HCT116 (cell line): ENCODE results near the gene CHEK2. TPM values are rescaled to one million over a fixed set of nuclear protein-coding genes. Genes with fewer than 3 reads are reported as not detected.
"Not testable (repeated sequence)": the region's sequence is repeated elsewhere in the genome, so short reads cannot be mapped to it uniquely, and the experiment has no call there.

Source experiments
- ATAC-seq: fragments of 200-7000 bp; cut with Tn5 transposase; 2 replicates; pipeline ENCODE4 v1.9.1; 2020; ENCODE audit warnings: mild to moderate bottlenecking, moderate library complexity
- BruUV-seq: library from RNA; stranded (reverse); fragments of 400-500 nt; replicated peaks from 2 replicates; lab custom pipeline; 2021; lab: Mats Ljungman, UMichigan
- CTCF ChIA-PET: fragments of 300-600 bp; sonication (Branson Sonifier 250); formaldehyde crosslinking; loops from one replicate; lab custom pipeline; 2021; ENCODE audit warnings: antibody characterized with exemption; lab: Charles Lee
- POLR2A ChIA-PET: fragments of 300-600, 350-600 bp; sonication (Branson Sonifier 250); formaldehyde crosslinking; loops from one replicate; lab custom pipeline; 2021; ENCODE audit warnings: antibody characterized with exemption; lab: Charles Lee
- RAD21 ChIA-PET, 2 experiments: fragments of 300-600 bp; sonication (Branson Sonifier 250); formaldehyde crosslinking; loops; one replicate each; lab custom pipeline; 2023; ENCODE audit warnings: low total read pairs in 2 of 2; ENCODE audit not compliant: uncharacterized antibody in 2 of 2, unreplicated experiment in 2 of 2, low non-redundant PET in 1 of 2; lab: Charles Lee
- DNase-seq: peaks from one replicate; pipeline ENCODE4 v3.0.0-alpha.2; 2010; ENCODE audit warnings: low read depth, low spot score
- H2AFZ ChIP-seq: fragments of 200-600 bp; shearing (Covaris generic), sonication (generic); 2 replicates; pipeline ENCODE4 v1.6.1; 2017; ENCODE audit warnings: low read depth, mixed run types, mixed read lengths, antibody characterized with exemption, low read length; ENCODE audit not compliant: poor library complexity, severe bottlenecking
- H3K27ac ChIP-seq: 2 replicates; pipeline ENCODE4 v1.5.1; 2012; ENCODE audit warnings: low read depth, low read length
- H3K27me3 ChIP-seq: fragments of 200-600 bp; sonication (generic); 2 replicates; pipeline ENCODE4 v1.6.1; 2016; ENCODE audit warnings: mixed run types, low read length, mixed read lengths; ENCODE audit not compliant: insufficient read depth
- H3K36me3 ChIP-seq, 2 experiments: fragments of 200-500 bp in 1 of 2; fragments of 200-600 bp in 1 of 2; sonication (Bioruptor generic) in 1 of 2; sonication (generic) in 1 of 2; 2 replicates each; pipeline versions ENCODE4 v1.5.1 to v1.6.1; 2014 to 2016; ENCODE audit warnings: low read length in 2 of 2, inconsistent platforms in 1 of 2, mixed read lengths in 1 of 2, mixed run types in 1 of 2; ENCODE audit not compliant: insufficient read depth in 2 of 2, control insufficient read depth in 1 of 2
- H3K4me1 ChIP-seq, 2 experiments: fragments of 200-600 bp in 1 of 2; sonication (generic) in 1 of 2; 2 replicates each; pipeline versions ENCODE4 v1.5.1 to v1.6.1; 2012 to 2017; ENCODE audit warnings: low read length in 2 of 2, inconsistent platforms in 1 of 2, mild to moderate bottlenecking in 1 of 2, mixed read lengths in 1 of 2, mixed run types in 1 of 2, moderate library complexity in 1 of 2; ENCODE audit not compliant: insufficient read depth in 2 of 2, control insufficient read depth in 1 of 2
- H3K4me2 ChIP-seq: fragments of 200-600 bp; sonication (generic); 2 replicates; pipeline ENCODE4 v1.6.1; 2017; ENCODE audit warnings: mixed run types, low read length, mixed read lengths
- H3K4me3 ChIP-seq, 2 experiments: fragments of 200-600 bp in 1 of 2; sonication (generic) in 1 of 2; replicated peaks in 1 of 2; 2 replicates each; pipeline ENCODE4 v1.5.1; 2011 to 2016; ENCODE audit warnings: low read length in 2 of 2, control low read depth in 1 of 2, low read depth in 1 of 2, mild to moderate bottlenecking in 1 of 2, mixed read lengths in 1 of 2, mixed run types in 1 of 2
- H3K79me2 ChIP-seq: fragments of 200-600 bp; sonication (generic); 2 replicates; pipeline ENCODE4 v1.6.1; 2017; ENCODE audit warnings: mild to moderate bottlenecking, mixed run types, low read length, moderate library complexity, mixed read lengths; ENCODE audit not compliant: insufficient read depth
- H3K9ac ChIP-seq: fragments of 200-600 bp; sonication (generic); 2 replicates; pipeline ENCODE4 v1.6.1; 2016; ENCODE audit warnings: low read length, mixed read lengths
- H3K9me2 ChIP-seq: fragments of 200-600 bp; sonication (generic), shearing (Covaris generic); 2 replicates; pipeline ENCODE4 v1.6.1; 2017; ENCODE audit warnings: mixed run types, mild to moderate bottlenecking, moderate library complexity; ENCODE audit not compliant: insufficient read depth
- H3K9me3 ChIP-seq, 2 experiments: fragments of 200-500 bp in 1 of 2; fragments of 200-600 bp in 1 of 2; sonication (Bioruptor generic) in 1 of 2; sonication (generic) in 1 of 2; 2 replicates each; pipeline ENCODE4 v1.6.1; 2014 to 2017; ENCODE audit warnings: low read length in 2 of 2, mixed read lengths in 2 of 2, inconsistent platforms in 1 of 2, low read depth in 1 of 2, mild to moderate bottlenecking in 1 of 2, mixed run types in 1 of 2, moderate library complexity in 1 of 2; ENCODE audit not compliant: control insufficient read depth in 1 of 2, insufficient read depth in 1 of 2
- H4K20me1 ChIP-seq: fragments of 200-600 bp; sonication (generic), shearing (Covaris generic); 2 replicates; pipeline ENCODE4 v1.6.1; 2017; ENCODE audit warnings: mixed run types, mild to moderate bottlenecking, moderate library complexity; ENCODE audit not compliant: insufficient read depth
- CBX3 ChIP-seq: IDR thresholded peaks from 2 replicates; pipeline ENCODE4 v1.6.1; 2012; ENCODE audit warnings: low read depth
- CEBPB ChIP-seq: IDR thresholded peaks from 2 replicates; pipeline ENCODE4 v1.6.1; 2012; ENCODE audit warnings: low read depth
- EGR1 ChIP-seq: IDR thresholded peaks from 2 replicates; pipeline ENCODE4 v1.6.1; 2012; ENCODE audit warnings: low read depth
- ELF1 ChIP-seq: IDR thresholded peaks from 2 replicates; pipeline ENCODE4 v1.6.1; 2012; ENCODE audit warnings: low read depth, borderline replicate concordance
- EZH2 ChIP-seq: fragments of 200-600 bp; sonication (generic); IDR thresholded peaks from 2 replicates; pipeline ENCODE4 v1.6.1; 2017; ENCODE audit warnings: antibody characterized with exemption, mixed run types
- EZH2phosphoT487 ChIP-seq: fragments of 200-600 bp; IDR thresholded peaks from 2 replicates; pipeline ENCODE4 v1.6.1; 2018; ENCODE audit warnings: antibody characterized with exemption, borderline replicate concordance
- FOSL1 ChIP-seq: IDR thresholded peaks from 2 replicates; pipeline ENCODE4 v1.6.1; 2012; ENCODE audit warnings: low read depth
- JUND ChIP-seq: IDR thresholded peaks from 2 replicates; pipeline ENCODE4 v1.6.1; 2012
- POLR2A ChIP-seq: IDR thresholded peaks from 2 replicates; pipeline ENCODE4 v1.7.0; 2011; ENCODE audit warnings: borderline replicate concordance; ENCODE audit not compliant: insufficient read depth, insufficient read length; ENCODE audit errors: extremely low read depth
- POLR2AphosphoS5 ChIP-seq: IDR thresholded peaks from 2 replicates; pipeline ENCODE4 v1.6.1; 2011; ENCODE audit warnings: mild to moderate bottlenecking, low read depth, low read length, moderate library complexity
- RAD21 ChIP-seq: IDR thresholded peaks from 2 replicates; pipeline ENCODE4 v1.6.1; 2012; ENCODE audit warnings: low read depth, mild to moderate bottlenecking
- SIN3A ChIP-seq: IDR thresholded peaks from 2 replicates; pipeline ENCODE4 v1.6.1; 2012; ENCODE audit warnings: low read depth
- SP1 ChIP-seq: IDR thresholded peaks from 2 replicates; pipeline ENCODE4 v1.6.1; 2012; ENCODE audit warnings: low read depth
- TCF7L2 ChIP-seq: IDR thresholded peaks from 2 replicates; pipeline ENCODE4 v1.7.0; 2011; ENCODE audit warnings: borderline replicate concordance, inconsistent platforms; ENCODE audit not compliant: insufficient read depth, insufficient read length; ENCODE audit errors: extremely low read depth
- YY1 ChIP-seq: IDR thresholded peaks from 2 replicates; pipeline ENCODE4 v1.6.1; 2011; ENCODE audit warnings: low read length, low read depth, moderate library complexity, mild to moderate bottlenecking; ENCODE audit not compliant: insufficient replicate concordance; ENCODE audit errors: extremely low read depth
- intact Hi-C: fragments of 100-400 bp; cut with micrococcal nuclease; formaldehyde crosslinking; loops from 2 replicates; pipeline ENCODE4 v1.10.0; 2022
- total RNA-seq: library from RNA; stranded (reverse); gene quantifications from one replicate; pipeline ENCODE4 v1.2.1, GENCODE V29; 2021; ENCODE audit not compliant: unreplicated experiment
- TF ChIP-seq, protein P1 (sequence below): IDR thresholded peaks from 2 replicates; pipeline ENCODE4 v1.6.1; 2012
- TF ChIP-seq, protein P2 (sequence below), 3 experiments: fragments of 200-600 bp in 1 of 3; sonication (generic) in 1 of 3; IDR thresholded peaks in 2 of 3; conservative IDR thresholded peaks in 1 of 3; 2 replicates each; pipeline ENCODE4 v1.5.1; 2012 to 2017; ENCODE audit warnings: low read depth in 2 of 3, low read length in 2 of 3, antibody characterized with exemption in 1 of 3, borderline replicate concordance in 1 of 3, control low read depth in 1 of 3, mild to moderate bottlenecking in 1 of 3, mixed read lengths in 1 of 3, mixed run types in 1 of 3, moderate library complexity in 1 of 3; ENCODE audit not compliant: insufficient read depth in 1 of 3
- TF ChIP-seq, protein P3 (sequence below): IDR thresholded peaks from 2 replicates; pipeline ENCODE4 v1.6.1; 2012
- TF ChIP-seq, protein P4 (sequence below): IDR thresholded peaks from 2 replicates; pipeline ENCODE4 v1.6.1; 2011; ENCODE audit warnings: mild to moderate bottlenecking, low read length, moderate library complexity; ENCODE audit not compliant: insufficient replicate concordance; ENCODE audit errors: extremely low read depth

CHEK2 gene
- total RNA-seq, 1 experiment from 2014 or later: 47.1 TPM

DNA sequence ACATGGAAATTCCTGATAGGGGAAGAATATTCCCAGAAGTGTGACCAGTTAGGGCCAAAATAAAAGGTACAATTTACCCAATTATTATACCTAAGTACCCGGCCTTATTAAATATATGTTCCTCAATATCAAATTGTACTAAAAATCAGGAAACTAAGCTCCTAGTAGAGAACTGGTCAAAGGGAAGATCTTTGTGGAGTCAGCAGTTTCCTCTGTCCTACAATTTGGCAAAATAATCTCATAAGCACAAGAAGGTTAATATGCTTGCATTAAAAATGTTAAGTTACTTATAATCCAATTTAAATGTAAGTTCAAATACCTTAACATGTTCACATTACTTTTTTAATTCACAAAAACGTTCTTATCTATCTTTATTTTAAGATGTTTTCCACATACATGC is 72.2 kb downstream of the CHEK2 start:
- H3K79me2 ChIP-seq: no peaks in the 10 kb centered on the region
- POLR2A ChIA-PET: no interaction called here
- no peaks in the 10 kb centered on the region for H4K20me1 ChIP-seq
- no peak overlapping the region for H3K9ac ChIP-seq
- TF ChIP-seq JUND (no peak), POLR2AphosphoS5 (no peak), RAD21 (no peak), EGR1 (no peak), TCF7L2 (no peak), YY1 (no peak), EZH2phosphoT487 (no peak), ELF1 (no peak), CEBPB (no peak), POLR2A (no peak), SP1 (no peak), EZH2 (no peak), CBX3 (no peak), FOSL1 (no peak), SIN3A (no peak)
- TF ChIP-seq, protein P1, sequence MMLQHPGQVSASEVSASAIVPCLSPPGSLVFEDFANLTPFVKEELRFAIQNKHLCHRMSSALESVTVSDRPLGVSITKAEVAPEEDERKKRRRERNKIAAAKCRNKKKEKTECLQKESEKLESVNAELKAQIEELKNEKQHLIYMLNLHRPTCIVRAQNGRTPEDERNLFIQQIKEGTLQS: no peak
- TF ChIP-seq, protein P2, sequence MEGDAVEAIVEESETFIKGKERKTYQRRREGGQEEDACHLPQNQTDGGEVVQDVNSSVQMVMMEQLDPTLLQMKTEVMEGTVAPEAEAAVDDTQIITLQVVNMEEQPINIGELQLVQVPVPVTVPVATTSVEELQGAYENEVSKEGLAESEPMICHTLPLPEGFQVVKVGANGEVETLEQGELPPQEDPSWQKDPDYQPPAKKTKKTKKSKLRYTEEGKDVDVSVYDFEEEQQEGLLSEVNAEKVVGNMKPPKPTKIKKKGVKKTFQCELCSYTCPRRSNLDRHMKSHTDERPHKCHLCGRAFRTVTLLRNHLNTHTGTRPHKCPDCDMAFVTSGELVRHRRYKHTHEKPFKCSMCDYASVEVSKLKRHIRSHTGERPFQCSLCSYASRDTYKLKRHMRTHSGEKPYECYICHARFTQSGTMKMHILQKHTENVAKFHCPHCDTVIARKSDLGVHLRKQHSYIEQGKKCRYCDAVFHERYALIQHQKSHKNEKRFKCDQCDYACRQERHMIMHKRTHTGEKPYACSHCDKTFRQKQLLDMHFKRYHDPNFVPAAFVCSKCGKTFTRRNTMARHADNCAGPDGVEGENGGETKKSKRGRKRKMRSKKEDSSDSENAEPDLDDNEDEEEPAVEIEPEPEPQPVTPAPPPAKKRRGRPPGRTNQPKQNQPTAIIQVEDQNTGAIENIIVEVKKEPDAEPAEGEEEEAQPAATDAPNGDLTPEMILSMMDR (IDR thresholded peaks at IDR 0.05 in 2 of 3, conservative IDR thresholded peaks at IDR 0.05 in 1 of 3; ENCODE audit: borderline replicate concordance in 1 of 3, insufficient read depth in 1 of 3, low read depth in 2 of 3, low read length in 2 of 3): no peak
- TF ChIP-seq, protein P3, sequence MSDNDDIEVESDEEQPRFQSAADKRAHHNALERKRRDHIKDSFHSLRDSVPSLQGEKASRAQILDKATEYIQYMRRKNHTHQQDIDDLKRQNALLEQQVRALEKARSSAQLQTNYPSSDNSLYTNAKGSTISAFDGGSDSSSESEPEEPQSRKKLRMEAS: no peak
- TF ChIP-seq, protein P4, sequence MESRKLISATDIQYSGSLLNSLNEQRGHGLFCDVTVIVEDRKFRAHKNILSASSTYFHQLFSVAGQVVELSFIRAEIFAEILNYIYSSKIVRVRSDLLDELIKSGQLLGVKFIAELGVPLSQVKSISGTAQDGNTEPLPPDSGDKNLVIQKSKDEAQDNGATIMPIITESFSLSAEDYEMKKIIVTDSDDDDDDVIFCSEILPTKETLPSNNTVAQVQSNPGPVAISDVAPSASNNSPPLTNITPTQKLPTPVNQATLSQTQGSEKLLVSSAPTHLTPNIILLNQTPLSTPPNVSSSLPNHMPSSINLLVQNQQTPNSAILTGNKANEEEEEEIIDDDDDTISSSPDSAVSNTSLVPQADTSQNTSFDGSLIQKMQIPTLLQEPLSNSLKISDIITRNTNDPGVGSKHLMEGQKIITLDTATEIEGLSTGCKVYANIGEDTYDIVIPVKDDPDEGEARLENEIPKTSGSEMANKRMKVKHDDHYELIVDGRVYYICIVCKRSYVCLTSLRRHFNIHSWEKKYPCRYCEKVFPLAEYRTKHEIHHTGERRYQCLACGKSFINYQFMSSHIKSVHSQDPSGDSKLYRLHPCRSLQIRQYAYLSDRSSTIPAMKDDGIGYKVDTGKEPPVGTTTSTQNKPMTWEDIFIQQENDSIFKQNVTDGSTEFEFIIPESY: no peak
- intact Hi-C loops: no loop called here
- H3K4me3 ChIP-seq: no peak overlapping the region
- H3K36me3 ChIP-seq: no peaks in the 10 kb centered on the region
- CTCF ChIA-PET: no interaction called here
- H3K27me3 ChIP-seq: no peaks in the 10 kb centered on the region
- H2AFZ ChIP-seq: no peak overlapping the region
- RAD21 ChIA-PET: no interaction called here
- H3K9me3 ChIP-seq: no peaks in the 10 kb centered on the region
- no peaks in the 10 kb centered on the region; a peak in 1 of 4 replicates for H3K4me1 ChIP-seq
- DNase-seq (no peak), ATAC-seq (no peak)
- no peak overlapping the region for H3K27ac ChIP-seq
- no peak overlapping the region for H3K4me2 ChIP-seq
- BruUV-seq: no TSS peak
- no peaks in the 10 kb centered on the region for H3K9me2 ChIP-seq

DNA sequence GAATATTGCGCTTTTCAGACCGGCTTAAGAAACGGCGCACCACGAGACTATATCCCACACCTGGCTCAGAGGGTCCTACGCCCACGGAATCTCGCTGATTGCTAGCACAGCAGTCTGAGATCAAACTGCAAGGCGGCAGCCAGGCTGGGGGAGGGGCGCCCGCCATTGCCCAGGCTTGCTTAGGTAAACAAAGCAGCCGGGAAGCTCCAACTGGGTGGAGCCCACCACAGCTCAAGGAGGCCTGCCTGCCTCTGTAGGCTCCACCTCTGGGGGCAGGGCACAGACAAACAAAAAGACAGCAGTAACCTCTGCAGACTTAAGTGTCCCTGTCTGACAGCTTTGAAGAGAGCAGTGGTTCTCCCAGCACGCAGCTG is 78.1 kb downstream of the CHEK2 start:
- H2AFZ ChIP-seq, POLR2A ChIA-PET, DNase-seq, H3K9ac ChIP-seq, H3K9me3 ChIP-seq, H3K9me2 ChIP-seq, H3K27ac ChIP-seq, H3K4me3 ChIP-seq, H3K79me2 ChIP-seq, CTCF ChIA-PET, intact Hi-C loops, RAD21 ChIA-PET, H3K4me2 ChIP-seq, BruUV-seq, ATAC-seq, H3K27me3 ChIP-seq, H3K4me1 ChIP-seq, H3K36me3 ChIP-seq, H4K20me1 ChIP-seq: not testable (repeated sequence)
